Pancreas (tissue), 10 donors: ENCODE results near the gene SCAMP3. TPM values are rescaled to one million over a fixed set of nuclear protein-coding genes. Genes with fewer than 3 reads are reported as not detected.

Experiments used
- ATAC-seq, 4 donors: fragments of 200-7000 bp; cut with Tn5 transposase; one replicate each; pipeline versions ENCODE4 v1.8.0 to v1.9.1; 2020; ENCODE audit warnings: mild to moderate bottlenecking in 4 of 4, moderate library complexity in 4 of 4
- DNase-seq, 6 donors: peaks; one replicate each; pipeline ENCODE4 v3.0.0-alpha.2; 2020
- FAIRE-seq: peaks from 2 replicates; lab custom pipeline; 2012; peaks lifted over from hg19 to GRCh38; lab: Jason Lieb, UNC
- H3K27ac ChIP-seq, 4 donors: fragments of 200-600 bp; sonication (generic); 1 replicate in 3 of 4; 2 replicates in 1 of 4; pipeline versions ENCODE4 v1.5.0 to v1.8.0; 2020
- H3K27me3 ChIP-seq, 4 donors: fragments of 200-600 bp; one replicate each; pipeline ENCODE4 v1.8.0; 2021
- H3K36me3 ChIP-seq, 3 donors: fragments of 200-600 bp; sonication (generic) in 1 of 3; one replicate each; pipeline versions ENCODE4 v1.5.0 to v1.8.0; 2020 to 2021
- H3K4me1 ChIP-seq, 3 donors: fragments of 200-600 bp; one replicate each; pipeline ENCODE4 v1.8.0; 2021
- H3K4me3 ChIP-seq, 4 donors: fragments of 200-600 bp; sonication (generic) in 2 of 4; one replicate each; pipeline versions ENCODE4 v1.5.0 to v1.8.0; 2020 to 2021
- H3K9me3 ChIP-seq, 4 donors: fragments of 200-600 bp; one replicate each; pipeline ENCODE4 v1.8.0; 2021
- WGBS, 2 donors: extraction: QIAGEN DNeasy Blood & Tissue Kit; methylation state at CpG; one replicate each; pipeline ENCODE4 v1.1.7; 2013; 5-methylcytosine and 5-hydroxymethylcytosine counted together
- intact Hi-C, 3 donors: fragments of 100-400 bp; cut with DNase I; formaldehyde crosslinking; loops; one replicate each; pipeline versions ENCODE4 v1.11.1 to v1.14.2; 2022
- polyA plus RNA-seq, 2 donors: library from polyadenylated mRNA; stranded (reverse); fragments of 200-250 nt; gene quantifications; one replicate each; pipeline ENCODE4 v1.2.3, GENCODE V29; 2013
- total RNA-seq, 6 donors: library from RNA; stranded (reverse); fragmentation: NEBNext Ultra II Directional in 4 of 6; extraction: Animal tissue kit (Norgen Biotek cat#: 25700) in 4 of 6; gene quantifications; one replicate each; pipeline versions ENCODE4 v1.2.1 to v1.2.4, GENCODE V29; 2021 to 2023
- TF ChIP-seq, protein P1 (sequence below), 4 donors: fragments of 200-600 bp; sonication (generic) in 3 of 4; IDR thresholded peaks; one replicate each; pipeline versions ENCODE4 v1.5.0 to v1.8.0; 2021; ENCODE audit warnings: antibody characterized with exemption in 4 of 4
- donor health status: healthy with polysubstance abuse.
- donor health status: DM: no; HTN: no; CAD: no; lungs with moderate emphysema.
- donor health status: DM: no; HTN: no; CAD: no.
- donor health status: control.
- donor health status: control.
- donor health status: Bipolar disorder and iron deficiency.
- donor health status: DM: yes; HTN: yes; CAD: no.
- donor health status: DM: no; HTN: no; CAD: no.
- donor health status: DM: no; HTN: no; CAD: no.
- donor health status: DM: yes; HTN: yes; CAD: no.

SCAMP3 gene
- total and polyA plus RNA-seq, 8 donors, result 25.1 to 55.5 (median 28.8) TPM

DNA sequence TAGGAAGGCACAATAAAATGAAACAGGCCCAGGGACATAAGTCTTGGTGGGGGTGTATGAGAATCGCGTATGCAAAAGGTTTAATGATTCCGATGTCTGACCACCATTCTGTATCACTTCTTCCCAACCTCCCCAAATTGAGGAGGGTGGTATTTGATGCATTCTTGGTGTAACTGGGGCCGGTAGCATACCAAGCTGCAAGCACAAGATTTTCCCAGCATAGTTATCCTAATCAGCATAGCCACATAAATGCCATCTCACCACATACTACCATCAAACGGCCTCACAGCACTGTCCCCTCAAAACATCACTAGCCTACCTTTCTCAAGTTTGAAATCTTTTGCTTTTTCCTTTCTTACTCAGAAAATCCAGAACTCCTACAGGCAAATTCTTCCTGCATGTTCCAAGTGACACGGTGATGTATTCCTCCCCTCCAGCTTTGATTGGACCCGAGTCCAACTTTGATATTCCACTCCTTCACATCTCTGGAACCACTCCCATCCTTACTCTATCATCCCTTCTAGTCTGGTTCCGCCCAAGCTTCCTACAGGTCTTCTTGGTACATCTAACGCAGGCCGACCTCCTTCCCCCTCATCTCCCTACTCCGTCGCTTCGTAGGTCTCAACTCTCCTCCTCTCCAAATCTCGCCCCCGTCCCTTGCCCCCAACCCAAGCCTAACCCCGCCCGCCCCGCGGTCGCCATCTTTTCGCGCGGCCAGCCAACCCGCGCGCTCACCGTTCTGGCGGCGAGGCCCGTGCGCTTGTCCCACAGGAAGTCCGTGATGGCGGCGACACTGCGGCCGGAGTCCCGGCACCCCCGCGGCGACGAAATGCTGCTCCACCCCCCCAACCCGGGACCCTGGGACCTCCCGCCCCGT is 10.5 kb upstream of the SCAMP3 start:
- no peaks in the 10 kb centered on the region for H3K9me3 ChIP-seq
- FAIRE-seq (no peak), DNase-seq (no peak)

DNA sequence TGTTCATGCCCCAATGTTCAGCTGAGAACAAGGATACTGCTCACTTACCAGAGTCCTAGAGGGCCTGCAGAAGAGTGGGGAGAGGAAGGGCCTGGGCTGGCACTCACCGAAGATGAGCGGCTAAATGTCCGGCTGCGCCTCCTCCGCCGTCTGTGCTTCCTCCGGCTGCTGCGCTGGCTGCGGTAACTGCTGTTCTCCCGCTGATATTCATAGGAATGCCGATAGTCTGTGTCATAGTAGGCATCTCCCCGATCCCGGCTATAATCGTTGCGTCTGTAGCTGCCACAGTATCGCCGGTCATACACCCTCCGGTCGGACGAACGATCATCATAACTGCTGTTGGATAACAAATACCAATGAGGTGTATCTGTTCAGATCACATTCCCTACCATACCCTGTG is 7.2 kb upstream of the SCAMP3 start:
- no peak overlapping the region for H3K4me3 ChIP-seq
- TF ChIP-seq, protein P1, sequence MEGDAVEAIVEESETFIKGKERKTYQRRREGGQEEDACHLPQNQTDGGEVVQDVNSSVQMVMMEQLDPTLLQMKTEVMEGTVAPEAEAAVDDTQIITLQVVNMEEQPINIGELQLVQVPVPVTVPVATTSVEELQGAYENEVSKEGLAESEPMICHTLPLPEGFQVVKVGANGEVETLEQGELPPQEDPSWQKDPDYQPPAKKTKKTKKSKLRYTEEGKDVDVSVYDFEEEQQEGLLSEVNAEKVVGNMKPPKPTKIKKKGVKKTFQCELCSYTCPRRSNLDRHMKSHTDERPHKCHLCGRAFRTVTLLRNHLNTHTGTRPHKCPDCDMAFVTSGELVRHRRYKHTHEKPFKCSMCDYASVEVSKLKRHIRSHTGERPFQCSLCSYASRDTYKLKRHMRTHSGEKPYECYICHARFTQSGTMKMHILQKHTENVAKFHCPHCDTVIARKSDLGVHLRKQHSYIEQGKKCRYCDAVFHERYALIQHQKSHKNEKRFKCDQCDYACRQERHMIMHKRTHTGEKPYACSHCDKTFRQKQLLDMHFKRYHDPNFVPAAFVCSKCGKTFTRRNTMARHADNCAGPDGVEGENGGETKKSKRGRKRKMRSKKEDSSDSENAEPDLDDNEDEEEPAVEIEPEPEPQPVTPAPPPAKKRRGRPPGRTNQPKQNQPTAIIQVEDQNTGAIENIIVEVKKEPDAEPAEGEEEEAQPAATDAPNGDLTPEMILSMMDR (IDR thresholded peaks at IDR 0.05), result no peak
- whole genome bisulfite sequencing, 2 donors, result 92 to 93% methylated on average over 21 of the region's 21 CpGs
- peaks cover 0 to 12% (median 3%) of the 10 kb centered on the region in 3 donors for H3K4me1 ChIP-seq
- intact Hi-C loops, result no loop called here
- no peaks in the 10 kb centered on the region for H3K27me3 ChIP-seq
- ATAC-seq, result no peak
- H3K9me3 ChIP-seq, result no peaks in the 10 kb centered on the region
- FAIRE-seq, result no peak
- peaks cover 7 to 61% (median 40%) of the 10 kb centered on the region in 3 donors for H3K36me3 ChIP-seq
- DNase-seq, result no peak
- no peak overlapping the region for H3K27ac ChIP-seq

More for the DNA sequence above, 10.5 kb upstream of the SCAMP3 start:
- ATAC-seq, result peak; percentile 16 to 48 (median 37)
- Histone ChIP-seq H3K27ac (peak overlapping the region; percentile 76 to 93 (median 84)), H3K4me1 (peaks cover 0 to 12% (median 3%) of the 10 kb centered on the region in 3 donors), H3K4me3 (peak overlapping the region; percentile 63 to 74 (median 67)), H3K36me3 (peaks cover 7 to 31% (median 18%) of the 10 kb centered on the region in 3 donors), H3K27me3 (no peaks in the 10 kb centered on the region)
- 3 to 5% methylated on average over 42 to 44 of the region's 44 CpGs for WGBS, 2 donors
- intact Hi-C loops, result no loop called here
- TF ChIP-seq, protein P1 (IDR thresholded peaks at IDR 0.05), result no peak

DNA sequence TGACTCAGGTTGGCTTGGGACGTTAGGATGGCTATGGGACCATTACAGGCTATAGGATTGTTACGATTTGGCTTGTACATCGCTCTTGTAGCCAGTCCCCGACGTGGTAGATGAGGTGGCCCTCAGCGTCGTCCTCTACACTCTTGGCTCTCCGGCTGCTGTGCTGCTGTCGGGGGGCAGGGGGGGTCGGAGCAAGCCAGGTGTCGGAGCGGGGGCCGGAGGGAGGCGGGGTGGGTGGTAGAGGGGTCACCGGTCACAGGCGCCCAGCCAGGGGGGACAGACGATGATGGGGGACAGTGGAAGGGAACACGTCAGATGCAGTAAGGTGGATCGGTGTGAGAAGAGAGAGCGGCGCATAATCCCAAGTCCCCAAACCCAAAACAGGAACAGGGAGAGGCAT is 6.5 kb upstream of the SCAMP3 start:
- peaks cover 0 to 12% (median 3%) of the 10 kb centered on the region in 3 donors for H3K4me1 ChIP-seq
- DNase-seq (no peak), FAIRE-seq (no peak), ATAC-seq (no peak)
- H3K36me3 ChIP-seq, result peaks cover 7 to 66% (median 46%) of the 10 kb centered on the region in 3 donors
- no peak overlapping the region for H3K4me3 ChIP-seq
- intact Hi-C loops, result no loop called here
- WGBS, 2 donors, result 92 to 95% methylated on average over 21 of the region's 21 CpGs
- no peak overlapping the region for H3K27ac ChIP-seq
- H3K9me3 ChIP-seq, result no peaks in the 10 kb centered on the region
- TF ChIP-seq, protein P1 (IDR thresholded peaks at IDR 0.05), result no peak
- no peaks in the 10 kb centered on the region for H3K27me3 ChIP-seq

DNA sequence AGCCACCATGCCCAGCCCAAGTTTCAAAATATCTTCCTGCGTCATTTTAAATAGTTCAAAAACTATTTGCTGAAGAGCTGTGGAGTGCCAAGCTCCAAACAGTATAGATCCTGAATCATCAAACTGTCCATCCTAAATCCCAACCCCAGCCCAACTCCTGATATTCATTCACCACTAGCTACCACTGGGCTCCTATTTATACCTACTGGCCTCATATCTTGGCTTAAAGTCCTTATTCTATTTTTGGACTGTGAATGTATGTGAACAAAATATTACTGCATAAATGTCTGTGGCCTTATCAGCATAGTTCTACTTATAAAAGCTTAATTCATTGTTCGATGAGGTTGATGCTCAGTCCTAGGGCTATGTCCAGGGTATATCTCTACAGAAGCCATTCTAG is 5.2 kb upstream of the SCAMP3 start:
- TF ChIP-seq, protein P1 (IDR thresholded peaks at IDR 0.05), result no peak
- no peak for FAIRE-seq
- intact Hi-C loops, result no loop called here

More for the DNA sequence above, 5.2 kb upstream of the SCAMP3 start:
- Histone ChIP-seq H3K4me3 (no peak overlapping the region), H3K36me3 (peaks cover 7 to 66% (median 49%) of the 10 kb centered on the region in 3 donors), H3K27ac (no peak overlapping the region), H3K4me1 (peaks cover 0 to 10% (median 1%) of the 10 kb centered on the region in 3 donors), H3K9me3 (no peaks in the 10 kb centered on the region), H3K27me3 (no peaks in the 10 kb centered on the region)
- no peak for DNase-seq
- 95 to 99% methylated on average over 2 of the region's 2 CpGs for WGBS, 2 donors
- no peak for ATAC-seq
